NAMALWA (cell line): ENCODE measurements around the gene ZFYVE26.
A peak's percentile ranks its signal among the peaks of the same experiment; 100 is the strongest.
"Not testable (repeated sequence)": the region's sequence is repeated elsewhere in the genome, so short reads cannot be mapped to it uniquely, and the experiment has no call there.

Experiments
- DNase-seq: peaks from one replicate; pipeline ENCODE4 v3.0.0-alpha.2; 2015; ENCODE audit warnings: low spot score

Gene ZFYVE26

GRCh38 chr14:67705211-67705610 is 111.2 kb downstream of the ZFYVE26 start:
- DNase-seq, result no peak

DNA sequence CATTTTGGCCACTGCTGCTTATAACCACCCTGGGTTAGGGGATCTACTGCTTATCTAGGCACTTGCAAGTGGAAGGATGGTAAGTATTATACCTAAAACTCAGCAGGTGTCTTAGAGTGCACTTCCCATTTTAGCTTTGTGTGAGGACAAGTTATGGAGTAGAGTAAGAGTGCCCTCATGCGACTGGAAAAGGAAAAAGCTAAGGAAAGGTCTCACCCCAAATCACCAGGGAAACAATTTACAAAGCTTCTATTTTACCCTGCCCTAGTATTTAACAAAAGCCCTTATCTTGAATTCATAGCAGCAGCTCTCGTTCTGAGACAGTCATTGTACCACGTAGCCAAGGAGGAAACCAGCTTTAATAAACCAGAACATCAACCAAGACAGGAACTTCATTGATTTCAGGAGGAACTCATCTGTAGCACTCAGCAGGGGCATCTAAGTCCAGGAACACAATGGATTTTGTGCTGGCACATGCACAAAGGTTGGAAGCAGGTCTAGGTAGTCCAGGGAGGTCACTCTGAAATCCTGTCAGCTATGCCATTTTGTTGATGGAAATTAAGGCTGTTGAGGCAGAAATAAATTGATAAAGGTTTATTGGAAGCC is 111.8 kb downstream of the ZFYVE26 start:
- peak; percentile 60 for DNase-seq

- DNase-seq, result no peak
Measured at GRCh38 chr14:67703997-67704396, 112.4 kb downstream of the ZFYVE26 start.

DNA sequence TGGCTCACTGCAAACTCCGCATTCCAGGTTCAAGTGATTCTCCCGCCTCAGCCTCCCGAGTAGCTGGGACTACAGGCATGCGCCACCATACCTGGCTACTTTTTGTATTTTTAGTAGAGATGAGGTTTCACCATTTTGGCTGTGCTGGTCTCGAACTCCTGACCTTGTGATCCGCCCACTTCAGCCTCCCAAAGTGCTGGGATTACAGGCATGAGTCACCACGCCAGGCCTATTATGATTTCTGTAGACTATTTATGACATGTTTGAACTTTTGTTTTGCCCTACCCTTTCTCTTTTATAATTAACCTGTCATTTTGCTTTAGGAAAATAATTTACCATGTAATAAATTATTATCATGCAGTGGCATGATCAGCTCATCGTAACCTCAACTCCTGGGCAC is 114.9 kb downstream of the ZFYVE26 start, which contains the start of gene RDH12:
Gene RDH12, plus strand, starts transcription at position 395 of the 400 bp plus-strand sequence. CDS start 20,757 bp downstream, outside the sequence.
- not testable (repeated sequence) for DNase-seq

- DNase-seq, result no peak
Measured at GRCh38 chr14:67698179-67698578, 118.2 kb downstream of the ZFYVE26 start.

GRCh38 chr14:67697006-67697405 is 119.4 kb downstream of the ZFYVE26 start:
- no peak for DNase-seq
